NCI-H146 treated with DMSO at 0.1 percent for 48 hours (cell line): ENCODE data around the gene CHSY1.

ENCODE experiments used
- DNase-seq: peaks from one replicate; lab custom pipeline; 2025; ENCODE audit not compliant: unreplicated experiment; lab: John Stamatoyannopoulos, UW

Gene CHSY1

GRCh38 chr15:101269479-101270223, 17.8 kb upstream of the CHSY1 start:
- no peak for DNase-seq

GRCh38 chr15:101267320-101268104, 15.7 kb upstream of the CHSY1 start:
- DNase-seq: no peak

- DNase-seq: no peak
Measured at GRCh38 chr15:101266787-101267186, 14.9 kb upstream of the CHSY1 start.

GRCh38 chr15:101266034-101266433, 14.2 kb upstream of the CHSY1 start:
- DNase-seq: no peak

GRCh38 chr15:101264911-101265641, 13.2 kb upstream of the CHSY1 start:
- DNase-seq: no peak

GRCh38 chr15:101264011-101264410, 12.2 kb upstream of the CHSY1 start:
- no peak for DNase-seq

GRCh38 chr15:101262551-101262950, 10.7 kb upstream of the CHSY1 start:
- DNase-seq: no peak

GRCh38 chr15:101258238-101259144, 6.6 kb upstream of the CHSY1 start:
- DNase-seq: peak; percentile 52

GRCh38 chr15:101256757-101257156, 4.9 kb upstream of the CHSY1 start:
- no peak for DNase-seq

- no peak for DNase-seq
Measured at GRCh38 chr15:101255615-101256241, 3.9 kb upstream of the CHSY1 start.

- DNase-seq: no peak
Measured at GRCh38 chr15:101255051-101255395, 3.2 kb upstream of the CHSY1 start.

- DNase-seq: no peak
Measured at GRCh38 chr15:101254157-101255050, 2.6 kb upstream of the CHSY1 start.

GRCh38 chr15:101252836-101253235, 988 bp upstream of the CHSY1 start:
- no peak for DNase-seq

- peak; percentile 19 for DNase-seq
Measured at GRCh38 chr15:101250873-101251829, 697 bp downstream of the CHSY1 start.

GRCh38 chr15:101250341-101250831, 1.5 kb downstream of the CHSY1 start:
- DNase-seq: no peak

- DNase-seq: no peak
Measured at GRCh38 chr15:101248274-101248673, 3.6 kb downstream of the CHSY1 start.

GRCh38 chr15:101246824-101247745, 4.8 kb downstream of the CHSY1 start:
- no peak for DNase-seq
